ENCODE data around the gene RPTN.

Gene RPTN, protein sequence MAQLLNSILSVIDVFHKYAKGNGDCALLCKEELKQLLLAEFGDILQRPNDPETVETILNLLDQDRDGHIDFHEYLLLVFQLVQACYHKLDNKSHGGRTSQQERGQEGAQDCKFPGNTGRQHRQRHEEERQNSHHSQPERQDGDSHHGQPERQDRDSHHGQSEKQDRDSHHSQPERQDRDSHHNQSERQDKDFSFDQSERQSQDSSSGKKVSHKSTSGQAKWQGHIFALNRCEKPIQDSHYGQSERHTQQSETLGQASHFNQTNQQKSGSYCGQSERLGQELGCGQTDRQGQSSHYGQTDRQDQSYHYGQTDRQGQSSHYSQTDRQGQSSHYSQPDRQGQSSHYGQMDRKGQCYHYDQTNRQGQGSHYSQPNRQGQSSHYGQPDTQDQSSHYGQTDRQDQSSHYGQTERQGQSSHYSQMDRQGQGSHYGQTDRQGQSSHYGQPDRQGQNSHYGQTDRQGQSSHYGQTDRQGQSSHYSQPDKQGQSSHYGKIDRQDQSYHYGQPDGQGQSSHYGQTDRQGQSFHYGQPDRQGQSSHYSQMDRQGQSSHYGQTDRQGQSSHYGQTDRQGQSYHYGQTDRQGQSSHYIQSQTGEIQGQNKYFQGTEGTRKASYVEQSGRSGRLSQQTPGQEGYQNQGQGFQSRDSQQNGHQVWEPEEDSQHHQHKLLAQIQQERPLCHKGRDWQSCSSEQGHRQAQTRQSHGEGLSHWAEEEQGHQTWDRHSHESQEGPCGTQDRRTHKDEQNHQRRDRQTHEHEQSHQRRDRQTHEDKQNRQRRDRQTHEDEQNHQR

DNA sequence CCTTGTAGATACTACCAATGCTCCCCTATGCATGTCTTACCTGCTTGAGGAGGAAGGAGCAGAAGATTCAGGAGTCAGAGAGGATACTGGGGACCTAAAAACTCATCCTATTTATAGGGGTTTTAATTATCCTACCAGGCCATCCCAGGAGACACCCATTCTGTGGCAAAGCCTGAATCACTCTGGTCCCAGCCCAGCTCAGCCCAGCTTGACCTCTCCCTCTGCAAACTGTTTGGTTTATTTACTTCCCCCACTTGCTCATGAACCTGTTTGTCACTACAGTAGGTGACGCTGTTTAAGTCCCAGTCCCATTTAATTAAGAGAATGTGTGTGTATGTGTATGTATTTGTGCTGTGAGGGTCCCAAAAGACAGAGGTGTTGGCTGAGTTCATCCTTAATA lies at the start of gene RPTN:
Gene RPTN (minus strand): TSS at position 85 of the 400 bp plus-strand sequence. CDS start 1,339 bp downstream, outside the sequence.
- DNase-seq, result no peak

DNA sequence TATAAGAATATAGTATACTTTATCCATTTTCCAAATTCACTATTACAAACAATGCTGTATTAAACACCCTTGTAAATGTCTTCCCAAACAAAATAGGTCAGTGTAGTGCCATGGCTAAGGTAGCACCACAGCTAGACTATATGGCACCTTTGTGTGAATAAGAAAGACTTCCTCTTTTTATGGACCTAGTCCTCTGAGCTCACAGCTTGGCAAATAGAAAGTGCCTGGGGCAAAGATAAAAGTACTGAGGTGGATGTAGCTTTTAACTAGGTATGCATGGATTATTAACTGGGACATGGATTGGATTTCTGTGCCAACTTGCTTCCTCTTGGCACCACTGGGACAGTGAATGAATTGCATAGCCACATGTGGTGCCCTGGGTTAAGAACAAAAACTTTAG lies 40.0 kb upstream of the RPTN start:
- no peak for DNase-seq

DNA sequence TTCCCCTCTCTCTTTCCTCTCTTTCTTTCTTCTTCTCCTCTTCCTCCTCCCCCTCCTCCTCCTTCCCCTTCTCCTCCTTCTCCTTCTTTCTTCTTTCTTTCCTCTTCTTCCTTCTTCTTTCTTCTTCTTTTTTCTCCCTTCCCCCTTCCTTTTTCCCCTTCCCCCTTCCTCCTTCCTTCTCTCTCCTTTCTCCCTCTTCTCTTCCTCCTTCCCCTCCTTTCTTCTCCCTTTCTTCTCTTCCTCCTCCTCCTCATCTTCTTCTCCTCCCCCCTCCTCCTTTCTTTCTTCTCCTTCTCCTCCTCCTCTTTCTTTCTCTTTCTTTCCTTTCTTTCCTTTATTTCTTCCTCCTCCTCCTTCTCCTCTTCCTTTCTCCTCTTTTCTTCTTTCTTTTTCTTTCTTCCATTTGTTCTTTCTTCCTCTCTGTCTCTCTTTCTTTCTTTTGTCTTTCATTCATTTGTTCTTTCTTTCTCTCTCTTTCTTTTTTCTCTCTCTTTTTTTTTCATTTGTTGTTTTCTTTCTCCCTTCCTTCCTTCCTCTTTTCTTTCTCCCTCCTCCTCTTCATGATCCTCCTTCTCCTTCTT lies 38.4 kb upstream of the RPTN start:
- DNase-seq, result no peak

DNA sequence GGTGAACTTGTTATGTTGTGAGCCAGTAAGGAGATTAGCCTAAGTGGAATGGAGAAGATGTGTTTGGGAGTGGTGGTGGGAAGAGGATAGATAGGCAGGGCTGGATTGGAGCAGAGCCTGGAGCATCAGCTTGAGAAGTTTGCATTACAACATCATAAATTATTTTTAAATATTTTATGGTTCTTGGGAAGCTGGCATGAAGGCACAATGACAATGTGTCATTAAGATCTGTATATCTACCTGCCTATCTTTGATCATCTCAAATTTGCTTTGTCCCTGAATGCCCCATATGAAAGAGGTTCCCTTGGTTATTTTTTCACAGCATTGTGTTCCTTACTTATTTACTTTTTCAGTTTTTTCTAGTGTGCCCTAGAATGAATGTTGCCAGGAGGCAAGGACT lies 32.7 kb upstream of the RPTN start:
- DNase-seq, result no peak

DNA sequence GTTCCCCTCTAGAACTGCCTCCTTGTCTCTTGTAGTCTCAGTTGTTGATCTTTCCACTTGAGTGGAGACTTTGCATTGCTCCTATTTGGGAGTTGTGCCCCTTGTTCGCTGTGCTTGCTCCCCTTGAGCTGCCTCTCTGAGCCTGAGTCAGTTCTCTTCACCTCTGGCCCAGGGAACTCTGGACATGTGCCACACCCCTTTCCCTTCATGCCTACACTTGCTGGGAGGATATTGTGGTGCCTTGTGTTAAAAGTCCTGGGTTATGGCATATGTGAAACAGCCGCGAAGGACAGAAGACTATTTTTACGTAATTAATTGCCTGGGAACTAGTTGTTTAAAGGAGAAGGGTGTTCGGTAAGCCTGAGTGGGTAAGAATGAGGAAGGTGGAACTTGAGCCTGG lies 32.2 kb upstream of the RPTN start:
- no peak for DNase-seq

DNA sequence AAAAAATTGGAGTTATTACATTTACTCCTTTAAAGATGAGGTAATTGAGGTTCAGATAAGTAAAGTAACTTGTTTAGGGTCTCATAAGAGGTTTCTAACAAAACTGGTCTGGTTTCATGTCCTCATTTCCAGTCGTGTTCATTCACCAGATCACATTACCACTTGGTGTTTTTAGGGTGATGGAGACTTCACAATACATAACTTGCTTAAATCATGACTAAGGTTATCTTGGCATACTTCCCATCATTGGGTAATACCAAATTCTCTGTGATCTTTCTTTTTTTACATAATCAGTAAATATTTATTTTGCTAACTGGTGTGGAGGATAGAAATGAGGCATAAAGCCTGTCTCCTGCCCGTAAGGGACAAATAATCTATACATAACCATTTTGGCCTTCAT lies 31.6 kb upstream of the RPTN start:
- no peak for DNase-seq

DNA sequence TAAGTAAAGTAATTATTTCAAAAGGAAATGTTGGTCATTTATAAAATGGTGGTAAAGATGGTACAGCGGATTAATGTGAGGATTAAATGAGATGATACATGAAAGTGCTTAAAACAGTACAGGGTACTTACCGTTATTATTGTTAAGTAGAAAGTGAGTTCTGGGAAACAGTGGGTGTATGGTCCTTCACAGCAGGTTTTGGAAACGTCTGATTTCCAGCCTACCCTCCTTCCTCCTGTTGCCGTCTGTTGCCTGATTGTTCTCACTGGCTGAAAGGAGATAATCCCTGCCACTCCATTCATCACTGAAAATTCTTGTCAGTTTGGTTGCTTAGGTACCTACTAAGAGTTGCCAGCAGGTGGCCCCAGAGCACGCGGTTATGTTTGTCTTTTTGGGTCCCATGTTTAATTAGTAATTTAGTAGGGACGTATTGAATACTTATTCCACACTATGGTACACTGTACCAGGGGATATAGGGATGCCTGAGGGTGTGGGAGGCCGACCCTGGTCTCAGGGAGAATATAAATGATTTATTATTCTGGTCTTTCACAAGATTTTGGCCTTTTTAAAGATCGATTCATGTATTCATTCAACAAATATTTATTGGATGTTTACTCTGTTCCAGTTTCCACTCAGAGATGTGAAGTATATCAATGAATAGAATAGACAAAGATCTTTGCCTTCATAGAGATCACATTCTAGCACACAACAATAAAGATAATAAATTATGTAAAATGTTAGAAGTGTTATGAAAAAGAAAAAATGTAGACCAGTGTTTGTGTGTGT lies 30.8 kb upstream of the RPTN start:
- peak; percentile 61 to 77 for DNase-seq

DNA sequence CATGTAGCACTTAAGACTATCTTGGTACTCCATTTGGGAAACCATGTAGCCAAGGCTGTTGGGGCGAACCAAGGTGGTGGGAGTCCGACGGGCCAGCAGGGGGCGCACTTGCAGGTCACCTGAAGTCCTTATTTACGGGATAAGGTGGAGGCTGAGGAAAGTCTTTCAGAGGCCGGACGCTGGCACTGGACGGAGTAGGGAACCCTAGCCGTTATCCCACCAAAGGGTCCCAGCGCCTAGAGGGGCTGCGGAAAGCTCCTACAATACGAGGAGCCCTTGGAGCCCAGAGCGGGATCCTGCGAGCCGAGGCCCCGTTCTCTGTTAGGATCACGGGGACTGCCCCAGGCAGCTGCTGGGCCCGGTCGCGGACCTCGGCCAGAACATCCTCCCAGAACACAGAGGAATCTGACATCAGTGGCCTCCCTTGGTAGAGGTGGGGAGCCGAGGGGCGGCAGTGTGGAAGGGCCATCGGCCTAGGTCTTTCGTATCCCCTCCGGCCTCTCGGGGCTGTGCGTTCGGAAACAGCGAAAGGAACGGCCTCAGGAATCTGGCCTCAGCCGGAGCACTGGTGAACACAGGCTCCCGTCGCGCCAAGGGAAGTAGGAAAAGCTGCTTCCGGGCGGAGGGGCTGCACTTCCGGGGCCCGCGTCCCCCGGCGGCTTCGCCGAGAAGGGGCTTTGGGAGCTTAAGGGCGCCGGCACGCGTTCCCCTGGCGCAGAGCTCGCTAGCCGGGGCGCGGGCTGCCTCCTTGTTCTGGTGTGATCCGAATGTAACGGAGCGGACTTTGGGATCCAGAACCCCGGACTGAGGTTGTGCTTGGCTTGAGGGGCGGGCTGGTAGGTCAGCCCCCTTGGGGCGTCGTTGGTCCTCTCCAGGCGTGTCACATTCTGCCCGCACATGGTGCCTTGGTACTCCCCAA lies 29.9 kb upstream of the RPTN start:
- DNase-seq, result peak; percentile 70 to 79

DNA sequence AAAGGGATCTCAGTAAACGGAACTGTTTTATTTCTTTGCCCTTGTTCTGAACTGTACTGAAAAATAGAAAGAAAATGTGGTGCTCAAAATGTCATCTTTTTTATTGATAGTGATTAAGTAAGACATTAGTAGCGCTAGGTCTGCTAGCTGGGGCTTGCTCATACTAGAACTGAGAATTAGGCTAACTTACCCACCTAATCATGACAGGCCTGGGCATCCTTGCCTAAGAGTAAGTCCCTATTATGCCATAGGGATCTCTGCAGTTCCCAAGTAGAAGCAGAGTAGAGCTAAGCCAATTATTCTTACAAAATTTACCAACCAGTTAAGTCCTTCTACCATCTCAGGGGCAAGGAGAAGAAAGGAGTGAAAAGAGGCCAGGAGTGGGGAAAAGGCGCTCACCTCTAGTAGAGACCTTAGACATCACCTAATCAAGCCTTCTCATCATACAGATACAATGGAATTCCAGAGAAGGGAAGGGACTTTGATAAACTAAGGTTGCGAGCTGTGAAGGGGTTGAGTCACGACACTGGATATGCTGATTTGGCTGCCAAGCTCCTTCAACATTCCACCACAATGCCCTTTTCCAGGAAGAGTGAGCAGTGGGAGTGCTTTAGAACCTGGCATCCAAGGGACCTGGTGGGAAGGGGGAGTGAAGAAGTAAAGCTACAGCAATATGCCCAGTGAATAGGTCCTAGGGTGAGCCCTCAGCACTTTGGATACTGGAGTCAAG lies 27.7 kb upstream of the RPTN start:
- no peak for DNase-seq

DNA sequence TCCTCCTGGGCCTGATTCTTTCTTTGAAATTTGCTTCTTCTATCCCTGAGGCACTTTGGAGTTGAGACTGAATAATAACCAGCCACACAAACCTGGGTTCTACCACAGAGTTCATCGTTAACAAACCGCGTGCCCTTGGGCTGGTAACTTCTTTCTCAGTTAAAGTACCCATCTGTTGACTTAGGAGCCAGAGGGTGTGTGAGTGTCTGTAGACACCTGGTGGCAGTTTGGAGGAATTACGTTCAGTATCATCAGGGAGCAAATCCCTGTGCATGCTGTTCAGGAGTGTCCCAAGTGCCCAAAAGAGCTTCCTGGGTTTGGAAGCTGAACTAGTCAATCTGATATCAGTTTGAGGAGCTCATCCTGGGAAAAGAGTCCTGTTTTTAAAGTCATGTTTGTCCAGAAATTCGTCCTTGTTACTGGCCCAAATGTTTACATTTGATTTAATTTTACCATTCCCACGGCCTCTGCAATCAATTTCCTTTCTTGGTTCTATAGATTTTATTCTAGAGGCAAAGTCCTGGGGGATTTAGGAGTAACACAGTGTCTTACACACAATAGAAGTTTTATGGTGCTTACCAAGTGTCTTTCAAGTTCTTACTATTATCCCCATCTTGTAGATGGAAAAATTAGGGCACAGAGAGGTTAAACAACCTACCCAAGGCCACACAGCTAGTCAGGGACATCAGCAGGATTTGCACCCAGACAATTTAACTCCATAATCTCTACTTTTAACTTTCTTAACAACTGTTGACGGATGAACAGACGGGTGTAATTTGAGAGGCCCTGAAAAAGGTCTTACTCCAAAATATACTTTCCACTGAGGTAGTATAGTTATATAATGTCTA lies 26.7 kb upstream of the RPTN start:
- DNase-seq, result peak; percentile 30 to 66

DNA sequence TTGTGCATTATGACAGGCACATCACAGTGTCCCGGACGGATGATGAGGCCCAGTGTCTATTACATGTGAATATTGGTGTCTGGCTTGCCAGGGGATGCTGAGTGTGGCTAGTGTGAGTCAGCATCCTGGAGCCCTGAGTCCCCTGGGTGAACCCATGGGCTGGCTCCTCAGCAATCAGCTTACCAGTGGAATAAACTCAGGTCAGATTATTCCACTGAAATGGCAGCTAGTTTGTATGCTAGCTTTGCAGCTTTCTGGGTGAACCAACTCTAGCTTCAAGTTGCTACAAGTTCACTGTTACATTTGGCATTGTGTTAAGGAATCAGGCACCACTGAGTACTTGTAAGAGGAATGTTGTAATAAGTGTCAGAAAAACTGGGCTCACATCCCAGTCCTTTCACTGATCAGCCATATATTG lies 23.9 kb upstream of the RPTN start:
- DNase-seq, result no peak

DNA sequence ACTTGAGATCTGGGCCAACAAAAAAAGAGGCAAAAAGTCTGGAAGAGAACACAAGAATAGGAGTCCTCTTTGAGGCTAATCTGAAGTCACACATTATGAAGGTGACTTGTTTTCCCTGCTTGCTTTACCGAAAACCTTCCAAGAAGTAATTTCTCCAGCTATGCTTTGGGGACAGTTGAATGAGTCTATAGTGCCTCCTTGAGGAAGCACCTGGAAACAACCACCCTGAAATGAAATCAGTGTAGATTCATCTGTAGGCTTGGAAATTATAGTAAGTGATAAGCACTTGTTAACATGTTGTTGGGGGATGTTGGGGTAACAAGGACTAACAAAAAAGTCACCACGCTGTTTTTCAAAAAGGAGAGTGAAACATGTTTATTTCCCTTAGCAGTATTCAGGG lies 23.4 kb upstream of the RPTN start:
- peak in 1 of 2 donors; percentile 20 for DNase-seq

DNA sequence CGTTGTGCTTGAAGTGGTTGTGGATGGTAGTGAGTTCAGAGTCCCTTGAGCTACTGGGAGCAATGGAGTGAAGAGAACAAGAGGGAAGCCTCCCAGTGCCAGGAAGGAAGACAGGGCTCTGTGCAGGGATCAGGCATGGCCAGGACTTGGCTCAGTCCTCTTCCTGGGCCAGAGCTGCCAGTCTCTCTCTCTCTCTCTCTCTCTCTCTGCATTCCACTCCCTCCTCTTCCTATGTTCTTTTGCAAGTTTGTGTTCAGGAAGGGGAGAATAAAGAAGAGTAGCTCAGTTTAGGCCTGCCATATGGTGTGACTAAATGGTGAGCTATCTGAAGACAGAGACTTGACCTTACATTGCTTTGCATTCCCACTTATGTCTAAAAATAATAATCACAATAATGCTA lies 20.5 kb upstream of the RPTN start:
- no peak for DNase-seq

DNA sequence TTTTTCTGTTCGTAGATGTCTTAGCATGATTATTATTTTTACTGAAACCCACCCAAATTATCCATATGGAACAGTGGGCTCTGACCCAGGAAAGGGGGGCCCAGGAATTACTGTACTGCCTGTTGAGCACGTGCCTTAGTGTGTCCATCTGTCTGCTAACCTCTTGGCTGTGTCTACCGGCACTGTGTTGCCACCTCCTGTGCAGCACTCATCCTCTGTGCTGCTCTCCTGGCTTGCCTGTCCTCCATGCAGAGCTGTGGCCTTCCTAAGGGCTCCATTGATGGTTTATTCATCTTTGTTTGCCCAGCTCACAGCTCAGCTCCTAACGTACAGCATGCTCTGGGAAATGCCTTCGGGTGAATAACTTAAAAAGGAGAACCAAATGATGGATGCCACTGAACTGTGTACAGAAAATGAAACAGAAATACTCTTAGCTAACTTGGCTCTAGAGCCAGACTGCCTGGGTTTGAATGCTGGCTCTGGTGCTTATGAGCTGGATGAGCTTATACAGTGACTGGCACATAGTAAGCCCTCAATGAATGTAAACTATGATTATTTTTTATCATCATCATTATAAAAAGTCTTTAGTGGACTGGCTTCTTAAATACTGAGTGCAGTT lies 11.4 kb upstream of the RPTN start:
- no peak for DNase-seq

DNA sequence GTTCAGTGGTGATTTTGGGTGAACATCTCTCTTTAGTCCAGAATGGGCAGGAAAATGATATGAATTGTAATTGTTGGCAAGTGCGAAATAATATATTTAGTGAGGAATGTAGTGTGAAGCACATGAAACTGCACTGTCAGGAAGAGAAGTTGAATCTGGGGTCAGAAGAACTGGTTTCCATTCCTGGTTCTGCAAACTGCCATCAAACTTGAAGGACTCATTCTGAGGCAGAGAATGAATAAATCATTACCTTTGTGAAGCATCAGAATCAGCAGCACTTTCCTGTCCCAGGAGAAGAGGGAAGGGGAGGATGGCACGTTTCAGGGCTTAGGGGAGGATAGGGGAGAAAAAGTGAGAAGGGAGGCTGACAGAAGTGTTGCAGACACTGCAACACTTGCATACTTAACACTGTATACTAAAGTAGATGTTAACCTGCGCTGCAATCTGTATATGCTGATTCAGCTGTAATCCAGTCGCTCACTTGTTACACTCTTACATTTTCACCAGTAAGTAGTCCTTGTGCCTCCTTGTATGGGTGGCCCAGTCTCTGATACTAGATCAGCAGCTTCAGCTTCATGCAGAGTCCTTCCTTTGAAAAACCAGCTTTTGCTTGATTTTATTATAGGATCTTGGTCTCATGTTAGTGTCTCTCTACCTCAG lies 10.5 kb upstream of the RPTN start:
- no peak for DNase-seq

DNA sequence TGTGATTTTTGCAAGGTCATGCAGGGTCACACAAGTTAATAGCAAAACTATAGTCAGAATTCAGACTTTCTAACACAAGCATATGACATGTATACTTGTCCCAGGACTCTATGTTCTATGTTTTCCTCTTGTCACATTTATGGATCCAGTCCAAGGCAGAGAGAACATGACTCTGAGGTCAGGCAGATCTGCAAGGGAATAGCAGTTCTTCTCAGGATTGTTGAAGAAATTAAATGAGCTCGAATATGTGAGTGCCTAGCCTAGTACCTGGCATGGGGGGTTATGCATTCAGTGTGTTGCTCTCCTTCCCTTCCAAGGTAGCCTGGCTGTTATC lies 9.5 kb upstream of the RPTN start:
- DNase-seq, result no peak

DNA sequence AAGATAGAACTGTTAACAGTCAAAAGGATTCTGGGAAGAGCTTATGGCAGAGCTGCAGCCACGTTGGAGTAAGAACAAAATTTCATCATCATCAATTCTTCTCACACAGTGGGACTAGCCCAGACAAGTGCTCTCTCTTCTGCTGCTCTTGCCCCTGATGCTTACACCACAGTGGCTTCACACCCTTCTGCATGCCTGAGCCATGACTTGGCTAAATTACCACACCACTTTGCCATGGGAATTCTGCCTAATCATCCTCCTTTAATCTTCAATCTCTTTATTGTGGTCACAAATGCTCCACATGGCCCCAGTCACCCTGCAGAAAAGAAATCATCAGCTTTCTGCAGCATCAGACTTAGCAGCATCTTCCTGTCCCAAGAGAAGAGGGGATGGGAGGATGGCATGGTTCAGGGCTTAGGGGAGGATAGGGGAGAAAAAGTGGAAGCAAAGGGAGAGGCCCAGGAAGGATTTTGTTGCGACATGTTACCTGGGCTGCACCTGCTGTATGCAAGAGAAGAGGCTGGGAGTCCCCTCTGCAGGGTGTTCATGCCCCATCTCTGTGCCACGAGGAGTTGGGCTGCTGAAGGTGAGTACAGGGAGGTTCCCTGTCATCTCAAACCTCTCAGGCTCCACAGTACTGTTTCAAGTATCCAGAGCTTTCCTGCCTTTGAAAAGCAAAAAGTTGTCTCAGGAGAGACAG lies 9.0 kb upstream of the RPTN start:
- no peak for DNase-seq

DNA sequence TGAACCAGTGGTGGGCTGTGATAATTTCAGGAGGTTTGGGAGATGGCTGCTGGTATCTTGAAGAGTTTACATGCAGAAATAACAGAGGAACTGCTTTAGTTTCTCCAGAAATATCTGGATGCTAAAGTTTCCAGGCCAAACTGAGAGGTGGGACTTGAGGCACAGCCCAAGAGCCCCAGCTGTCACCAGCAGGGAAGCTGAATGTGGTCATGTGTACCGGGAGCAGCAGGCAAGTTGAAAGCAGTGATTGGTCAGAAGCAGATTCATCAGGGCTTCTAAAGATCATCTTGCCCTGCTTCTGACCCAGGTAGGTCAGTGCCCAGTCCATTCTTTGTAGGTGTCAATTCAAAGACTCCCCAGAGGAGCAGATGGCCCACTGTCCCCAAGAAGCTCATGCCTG lies 7.9 kb upstream of the RPTN start:
- DNase-seq, result no peak
